ENCODE measurements around the gene AFTPH.

Gene AFTPH

GRCh38 chr2:64624108-64624610 lies 100.0 kb downstream of the AFTPH start:
- H3K4me3 ChIP-seq (ENCODE audit: low read length), result no peak overlapping the region
- no peak for DNase-seq (ENCODE audit: low read depth, low spot score)

- no peak overlapping the region for H3K4me3 ChIP-seq (ENCODE audit: low read length)
- DNase-seq (ENCODE audit: low read depth, low spot score), result no peak
These were observed 100.7 kb downstream of the AFTPH start for GRCh38 chr2:64624862-64625261.

GRCh38 chr2:64625299-64626145 lies 101.4 kb downstream of the AFTPH start:
- no peak for DNase-seq (ENCODE audit: low read depth, low spot score)
- no peak overlapping the region for H3K4me3 ChIP-seq (ENCODE audit: low read length)

- no peak overlapping the region for H3K4me3 ChIP-seq (ENCODE audit: low read length)
- no peak for DNase-seq (ENCODE audit: low read depth, low spot score)
These were observed 102.2 kb downstream of the AFTPH start for GRCh38 chr2:64626146-64626809.

GRCh38 chr2:64626963-64627760 lies 103.0 kb downstream of the AFTPH start:
- DNase-seq (ENCODE audit: low read depth, low spot score), result no peak
- no peak overlapping the region for H3K4me3 ChIP-seq (ENCODE audit: low read length)

- H3K4me3 ChIP-seq (ENCODE audit: low read length), result no peak overlapping the region
- no peak for DNase-seq (ENCODE audit: low read depth, low spot score)
These were observed 104.0 kb downstream of the AFTPH start for GRCh38 chr2:64627860-64628841.

- DNase-seq (ENCODE audit: low read depth, low spot score), result no peak
- H3K4me3 ChIP-seq (ENCODE audit: low read length), result no peak overlapping the region
These were observed 105.2 kb downstream of the AFTPH start for GRCh38 chr2:64629329-64629781.

GRCh38 chr2:64629875-64630274 lies 105.7 kb downstream of the AFTPH start:
- no peak for DNase-seq (ENCODE audit: low read depth, low spot score)

GRCh38 chr2:64630752-64631151 lies 106.6 kb downstream of the AFTPH start:
- no peak for DNase-seq (ENCODE audit: low read depth, low spot score)
- no peak overlapping the region for H3K4me3 ChIP-seq (ENCODE audit: low read length)

More at GRCh38 chr2:64629875-64630274, 105.7 kb downstream of the AFTPH start:
- no peak overlapping the region for H3K4me3 ChIP-seq (ENCODE audit: low read length)

GRCh38 chr2:64631771-64632170 lies 107.6 kb downstream of the AFTPH start:
- DNase-seq (ENCODE audit: low read depth, low spot score), result no peak

GRCh38 chr2:64632835-64633819 lies 109.0 kb downstream of the AFTPH start:
- DNase-seq (ENCODE audit: low read depth, low spot score), result no peak
- no peak overlapping the region for H3K4me3 ChIP-seq (ENCODE audit: low read length)

More at GRCh38 chr2:64631771-64632170, 107.6 kb downstream of the AFTPH start:
- no peak overlapping the region for H3K4me3 ChIP-seq (ENCODE audit: low read length)

- H3K4me3 ChIP-seq (ENCODE audit: low read length), result no peak overlapping the region
- no peak for DNase-seq (ENCODE audit: low read depth, low spot score)
These were observed 110.5 kb downstream of the AFTPH start for GRCh38 chr2:64634345-64635267.

- DNase-seq (ENCODE audit: low read depth, low spot score), result no peak
- H3K4me3 ChIP-seq (ENCODE audit: low read length), result no peak overlapping the region
These were observed 112.1 kb downstream of the AFTPH start for GRCh38 chr2:64635976-64636911.

- H3K4me3 ChIP-seq (ENCODE audit: low read length), result no peak overlapping the region
These were observed 113.0 kb downstream of the AFTPH start for GRCh38 chr2:64637000-64637635.

GRCh38 chr2:64637931-64638330 lies 113.8 kb downstream of the AFTPH start:
- no peak overlapping the region for H3K4me3 ChIP-seq (ENCODE audit: low read length)

More at GRCh38 chr2:64637000-64637635, 113.0 kb downstream of the AFTPH start:
- DNase-seq (ENCODE audit: low read depth, low spot score), result no peak

More at GRCh38 chr2:64637931-64638330, 113.8 kb downstream of the AFTPH start:
- no peak for DNase-seq (ENCODE audit: low read depth, low spot score)

All from Jurkat, Clone E6-1 (cell line).